Keratinocyte (primary cell): ENCODE data around the gene UBAC2. TPM values are rescaled to one million over a fixed set of nuclear protein-coding genes. Genes with fewer than 3 reads are reported as not detected.

Experiments
- DNase-seq: peaks from one replicate; pipeline ENCODE4 v3.0.0-alpha.2; 2011; ENCODE audit warnings: low read depth, missing footprints, low spot score
- FAIRE-seq: peaks from 2 replicates; lab custom pipeline; 2011; peaks lifted over from hg19 to GRCh38; lab: Jason Lieb, UNC
- H2AFZ ChIP-seq: 2 replicates; pipeline ENCODE4 v1.6.0; 2012; ENCODE audit warnings: low read length, control low read depth, inconsistent platforms; ENCODE audit not compliant: control insufficient read depth
- H3K27ac ChIP-seq: 2 replicates; pipeline ENCODE4 v1.5.1; 2011; ENCODE audit warnings: low read length; ENCODE audit not compliant: control insufficient read depth, insufficient read depth
- H3K27me3 ChIP-seq: 3 replicates; pipeline ENCODE4 v1.6.0; 2011; ENCODE audit warnings: low read length; ENCODE audit not compliant: control insufficient read depth, insufficient read depth; ENCODE audit errors: extremely low read depth
- H3K36me3 ChIP-seq, 2 experiments: 2 replicates in 1 of 2; 3 replicates in 1 of 2; pipeline ENCODE4 v1.5.1; 2011; ENCODE audit warnings: low read length in 2 of 2, mild to moderate bottlenecking in 1 of 2; ENCODE audit not compliant: control insufficient read depth in 2 of 2, insufficient read depth in 2 of 2; ENCODE audit errors: extremely low read depth in 1 of 2
- H3K4me1 ChIP-seq: 3 replicates; pipeline ENCODE4 v1.5.1; 2011; ENCODE audit warnings: low read length; ENCODE audit not compliant: control insufficient read depth, insufficient read depth; ENCODE audit errors: extremely low read depth
- H3K4me2 ChIP-seq: 3 replicates; pipeline ENCODE4 v1.6.0; 2011; ENCODE audit warnings: low read depth, low read length; ENCODE audit not compliant: control insufficient read depth, insufficient read depth; ENCODE audit errors: extremely low read depth
- H3K4me3 ChIP-seq, 3 experiments: fragments of 200-600 bp in 1 of 3; sonication (generic) in 1 of 3; 2 replicates in 2 of 3; 3 replicates in 1 of 3; pipeline ENCODE4 v1.5.1; 2011 to 2016; ENCODE audit warnings: low read length in 3 of 3, mild to moderate bottlenecking in 3 of 3, control low read depth in 2 of 3, inconsistent platforms in 1 of 3, low read depth in 1 of 3, mixed read lengths in 1 of 3, mixed run types in 1 of 3, moderate library complexity in 1 of 3; ENCODE audit not compliant: control insufficient read depth in 2 of 3, insufficient read depth in 2 of 3; ENCODE audit errors: extremely low read depth in 1 of 3
- H3K79me2 ChIP-seq: 2 replicates; pipeline ENCODE4 v1.6.0; 2012; ENCODE audit warnings: low read length; ENCODE audit not compliant: control insufficient read depth, insufficient read depth
- H3K9ac ChIP-seq: 3 replicates; pipeline ENCODE4 v1.6.0; 2011; ENCODE audit warnings: low read length; ENCODE audit not compliant: control insufficient read depth, insufficient read depth; ENCODE audit errors: extremely low read depth
- H3K9me1 ChIP-seq: 3 replicates; pipeline ENCODE4 v1.6.0; 2011; ENCODE audit warnings: low read length; ENCODE audit not compliant: control insufficient read depth, insufficient read depth; ENCODE audit errors: extremely low read depth
- H3K9me3 ChIP-seq: 2 replicates; pipeline ENCODE4 v1.5.1; 2012; ENCODE audit warnings: low read depth, low read length; ENCODE audit not compliant: control insufficient read depth
- H4K20me1 ChIP-seq: 3 replicates; pipeline ENCODE4 v1.6.0; 2011; ENCODE audit warnings: low read length; ENCODE audit not compliant: control insufficient read depth, insufficient read depth; ENCODE audit errors: extremely low read depth
- CTCF ChIP-seq, 3 experiments: IDR thresholded peaks in 1 of 3; conservative IDR thresholded peaks in 1 of 3; optimal IDR thresholded peaks in 1 of 3; 2 replicates in 2 of 3; 3 replicates in 1 of 3; pipeline versions ENCODE3 to v1.5.1; 2011; ENCODE audit warnings: low read length in 3 of 3, mild to moderate bottlenecking in 3 of 3, moderate library complexity in 2 of 3, control low read depth in 1 of 3, inconsistent platforms in 1 of 3; ENCODE audit not compliant: insufficient read depth in 2 of 3; ENCODE audit errors: extremely low read depth in 1 of 3
- EZH2 ChIP-seq: IDR thresholded peaks from one replicate; pipeline ENCODE4 v1.6.1; 2012; ENCODE audit warnings: inconsistent platforms, mild to moderate bottlenecking, low read length, moderate library complexity
- dilution Hi-C: fragments of 300-500 bp; cut with MboI; formaldehyde crosslinking; loops from one replicate; pipeline ENCODE4 v1.7.0; 2020; ENCODE audit warnings: low sequenced_read_pairs; ENCODE audit not compliant: extremely low pct_ligation_motif_present
- polyA plus RNA-seq, 5 experiments: library from polyadenylated mRNA; depleted of rRNA in 3 of 5; stranded (reverse) in 3 of 5; stranded (forward) in 1 of 5; unstranded in 1 of 5; fragments of >200 nt; gene quantifications; 1 replicate in 1 of 5; 2 replicates in 3 of 5; 3 replicates in 1 of 5; pipeline versions ENCODE4 v1.2.1 to v1.2.3, GENCODE V29; 2011 to 2012; ENCODE audit warnings: missing spikeins in 2 of 5, low read depth in 1 of 5, low replicate concordance in 1 of 5

Gene UBAC2
- polyA plus RNA-seq, 1 donor (not counting 4 experiments of a cell fraction or from before 2014, with no cell fraction given) = 104 TPM

GRCh38 chr13:99227331-99227900, 26.8 kb downstream of the UBAC2 start:
- no peak overlapping the region for H3K4me2 ChIP-seq
- no peak overlapping the region for H3K4me3 ChIP-seq
- peaks cover 3% of the 10 kb centered on the region for H3K9me1 ChIP-seq
- FAIRE-seq = no peak
- no peak overlapping the region for H3K27ac ChIP-seq
- H3K27me3 ChIP-seq = no peaks in the 10 kb centered on the region
- H3K36me3 ChIP-seq = peaks cover 0 to 2% of the 10 kb centered on the region in 2 experiments
- peaks cover 36% of the 10 kb centered on the region for H3K4me1 ChIP-seq
- TF ChIP-seq EZH2 (no peak), CTCF (optimal IDR thresholded peaks at IDR 0.05 in 1 of 3, IDR thresholded peaks at IDR 0.05 in 1 of 3, conservative IDR thresholded peaks at IDR 0.05 in 1 of 3; ENCODE audit: extremely low read depth in 1 of 3, insufficient read depth in 2 of 3, low read length in 3 of 3) (no peak)
- dilution Hi-C loops = no loop called here
- no peaks in the 10 kb centered on the region for H3K9me3 ChIP-seq
- H2AFZ ChIP-seq = no peak overlapping the region
- DNase-seq = no peak
- H3K9ac ChIP-seq = no peak overlapping the region
- H4K20me1 ChIP-seq = peaks cover 3% of the 10 kb centered on the region
- peaks cover 74% of the 10 kb centered on the region for H3K79me2 ChIP-seq

- Histone ChIP-seq H3K4me3 (no peak overlapping the region), H3K4me1 (peaks cover 36% of the 10 kb centered on the region), H3K9ac (no peak overlapping the region), H2AFZ (no peak overlapping the region), H3K9me3 (no peaks in the 10 kb centered on the region), H4K20me1 (peaks cover 3% of the 10 kb centered on the region), H3K27me3 (no peaks in the 10 kb centered on the region), H3K9me1 (peaks cover 3% of the 10 kb centered on the region), H3K36me3 (peaks cover 0 to 2% of the 10 kb centered on the region in 2 experiments), H3K27ac (peak overlapping the region; percentile 8), H3K4me2 (peak overlapping the region; percentile 69), H3K79me2 (peaks cover 74% of the 10 kb centered on the region)
- FAIRE-seq (no peak), DNase-seq (no peak)
- dilution Hi-C loops = no loop called here
- TF ChIP-seq EZH2 (no peak), CTCF (optimal IDR thresholded peaks at IDR 0.05 in 1 of 3, IDR thresholded peaks at IDR 0.05 in 1 of 3, conservative IDR thresholded peaks at IDR 0.05 in 1 of 3; ENCODE audit: extremely low read depth in 1 of 3, insufficient read depth in 2 of 3, low read length in 3 of 3) (no peak)
These were observed 27.4 kb downstream of the UBAC2 start for GRCh38 chr13:99227909-99228688.
